ENCODE results near the gene PSTK.

The PSTK gene

GRCh38 chr10:122992031-122992585 lies 11.9 kb downstream of the PSTK start:
- DNase-seq = no peak

- DNase-seq = no peak
Observed at GRCh38 chr10:122993797-122994336, 13.7 kb downstream of the PSTK start.

GRCh38 chr10:122995936-122996335 lies 15.7 kb downstream of the PSTK start:
- no peak for DNase-seq

- DNase-seq = no peak
Observed at GRCh38 chr10:122997864-122998263, 17.7 kb downstream of the PSTK start.

DNA sequence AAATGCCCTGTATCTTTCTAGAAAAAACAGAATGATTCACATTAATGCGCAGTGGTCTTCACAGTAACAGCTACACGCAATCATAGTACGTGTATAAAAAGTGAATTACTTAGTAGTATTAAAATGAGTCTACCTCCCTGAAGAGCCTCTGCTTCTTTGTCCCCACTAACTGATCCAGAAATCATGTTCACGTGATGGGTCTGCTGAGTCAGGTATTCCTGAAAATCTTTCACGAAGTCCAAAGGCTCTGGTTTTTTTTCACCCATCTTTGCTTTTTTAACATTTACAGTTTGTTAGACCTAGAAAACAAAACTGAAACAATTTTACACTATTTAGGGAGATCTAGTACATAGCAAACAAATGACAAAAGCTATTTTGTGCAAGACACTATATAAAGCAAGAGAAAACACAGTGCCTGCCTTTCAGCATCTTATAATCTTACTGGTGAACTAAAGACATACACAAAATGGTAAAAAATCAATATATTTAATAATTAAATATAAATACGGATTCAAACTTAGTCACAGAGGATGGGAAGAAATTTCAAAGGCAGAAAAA lies 18.2 kb downstream of the PSTK start:
- DNase-seq = no peak

DNA sequence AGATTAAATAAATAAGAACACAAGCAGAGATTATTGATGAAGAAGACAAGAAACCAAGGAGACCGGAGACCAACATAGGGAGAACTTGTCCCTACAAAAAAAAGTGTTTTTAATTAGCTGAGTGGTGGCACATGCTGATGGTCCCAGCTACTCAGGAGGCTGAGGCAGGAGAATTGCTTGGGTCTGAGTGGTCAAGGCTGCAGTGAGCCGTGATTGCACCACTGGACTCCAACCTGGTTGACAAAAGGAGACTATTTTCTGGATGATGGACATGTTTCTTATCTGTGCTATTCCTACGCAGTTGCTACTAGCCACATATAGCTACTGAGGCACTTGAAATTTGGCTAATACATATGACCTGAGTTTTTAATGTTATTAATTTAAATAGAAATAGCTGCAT lies 18.7 kb downstream of the PSTK start:
- no peak for DNase-seq

GRCh38 chr10:122999347-122999746 lies 19.1 kb downstream of the PSTK start:
- no peak for DNase-seq

DNA sequence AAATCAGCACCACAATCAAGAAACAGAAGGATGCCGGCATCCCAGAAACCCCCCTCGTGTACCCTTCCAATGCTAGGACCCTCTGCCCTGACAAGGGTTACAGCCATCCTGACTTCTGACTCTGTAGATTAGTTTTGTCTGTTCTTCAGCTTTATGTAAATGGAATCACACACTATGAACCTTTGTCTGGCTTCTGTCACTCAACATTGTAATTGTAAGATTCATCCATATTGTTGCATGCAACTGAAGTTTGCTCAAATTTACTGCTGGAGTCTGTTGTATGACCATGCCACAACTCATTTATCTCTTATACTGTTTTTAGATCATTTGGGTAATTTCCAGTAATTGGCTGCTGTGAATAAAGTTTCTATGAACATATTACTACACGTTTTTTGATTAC lies 20.0 kb downstream of the PSTK start:
- DNase-seq = no peak

DNA sequence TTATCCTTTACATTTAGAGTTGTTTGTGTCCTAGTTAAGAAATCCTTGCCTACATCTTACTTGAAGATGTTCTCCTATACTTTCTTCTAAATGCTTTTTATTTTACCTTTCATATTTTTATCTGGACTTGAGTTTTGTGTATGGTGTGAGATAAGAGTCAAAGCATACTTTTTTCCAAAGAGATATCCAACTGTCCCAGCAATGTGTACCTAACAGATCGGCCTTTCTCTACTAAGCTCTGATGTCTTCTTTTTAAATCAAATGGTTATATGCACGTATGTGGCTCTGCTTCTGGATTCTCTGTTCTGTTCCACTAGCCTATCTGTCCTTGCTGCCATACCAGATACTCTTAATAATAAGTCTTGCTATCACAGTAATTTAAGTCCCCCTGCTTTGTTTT lies 21.2 kb downstream of the PSTK start:
- no peak for DNase-seq

GRCh38 chr10:123004298-123004697 lies 24.1 kb downstream of the PSTK start:
- DNase-seq = no peak

GRCh38 chr10:123007558-123008354 lies 27.6 kb downstream of the PSTK start:
- DNase-seq = peak; percentile 60 to 66

DNA sequence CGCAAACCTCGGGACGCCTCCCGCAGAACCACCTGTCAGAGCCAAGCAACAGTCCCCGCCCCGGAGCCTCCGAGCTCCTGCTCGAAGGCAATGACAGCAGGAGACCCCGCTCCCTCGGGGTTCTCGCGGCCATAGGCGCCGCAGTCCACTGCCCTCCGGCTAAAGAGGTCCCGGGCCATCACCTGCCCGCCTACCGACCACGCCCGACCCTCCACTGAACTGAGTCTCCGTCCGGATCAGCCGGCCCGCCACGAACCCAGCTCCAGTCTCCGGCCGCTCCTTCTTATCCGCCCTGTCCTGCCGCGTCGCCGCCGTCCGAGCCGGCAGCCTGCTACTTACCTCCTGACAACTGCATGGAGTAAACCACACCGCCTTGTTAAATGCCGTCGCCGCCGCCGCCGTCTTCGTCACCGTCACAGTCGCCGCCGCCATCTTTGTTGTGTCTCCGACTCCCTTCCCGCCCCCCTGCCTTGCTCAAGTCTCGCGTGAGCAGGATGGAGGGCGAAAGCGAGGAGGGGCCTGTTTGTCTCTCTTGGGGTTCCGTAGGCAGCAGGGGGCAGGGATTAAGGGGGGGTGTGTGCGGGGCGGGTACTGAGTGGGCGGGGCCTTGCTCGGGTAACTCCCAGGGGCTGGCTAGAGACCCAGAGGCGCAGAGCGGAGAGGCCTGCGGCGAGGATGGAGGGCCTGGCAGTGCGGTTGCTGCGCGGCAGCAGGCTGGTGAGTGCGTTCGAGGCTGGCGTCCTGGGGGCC lies 28.3 kb downstream of the PSTK start, which contains the start of the genes ACADSB and IKZF5:
Gene ACADSB, plus strand, starts transcription at position 652 of the 750 bp plus-strand sequence. Its CDS starts 24 bp downstream, at position 676.
Gene IKZF5, minus strand, starts transcription at position 441 of the 750 bp plus-strand sequence. CDS start 10,170 bp downstream, outside the sequence.
- DNase-seq = peak; percentile 97 to 98

GRCh38 chr10:123009105-123009820 lies 29.1 kb downstream of the PSTK start:
- DNase-seq = no peak

- DNase-seq = no peak
Observed at GRCh38 chr10:123011987-123012386, 31.8 kb downstream of the PSTK start.

- DNase-seq = no peak
Observed at GRCh38 chr10:123013456-123014419, 33.5 kb downstream of the PSTK start.

- no peak for DNase-seq
Observed at GRCh38 chr10:123014772-123015171, 34.6 kb downstream of the PSTK start.

GRCh38 chr10:123016228-123016627 lies 36.0 kb downstream of the PSTK start:
- DNase-seq = no peak

GRCh38 chr10:123017421-123018165 lies 37.4 kb downstream of the PSTK start:
- DNase-seq = no peak

- DNase-seq = no peak
Observed at GRCh38 chr10:123018531-123018930, 38.3 kb downstream of the PSTK start.

DNA sequence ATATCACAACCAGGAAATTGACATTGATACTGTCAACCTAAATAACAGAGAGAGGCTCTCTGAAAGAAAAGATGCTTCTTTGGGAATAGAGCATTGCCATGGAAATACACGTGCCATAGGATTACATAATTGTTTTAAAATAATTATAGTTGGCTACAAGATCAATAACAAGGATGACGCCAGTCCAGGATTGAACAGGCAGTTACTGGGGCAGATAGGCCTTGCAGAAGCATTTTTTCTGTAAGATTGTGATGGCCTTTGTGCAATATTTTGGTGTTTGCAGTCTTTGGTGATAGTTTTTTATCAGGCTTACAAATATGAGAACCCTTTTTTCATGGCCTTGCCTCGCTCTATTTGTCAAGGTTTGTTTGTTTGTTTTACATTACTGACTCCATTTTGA lies 39.1 kb downstream of the PSTK start:
- no peak for DNase-seq

Measured in CD4-positive, alpha-beta T cell treated with Interleukin-1 beta for 1 hour (primary cell).